Measurements from ENCODE around the gene DSC1.
A peak's percentile ranks its signal among the peaks of the same experiment; 100 is the strongest.

- TF ChIP-seq EZH2 (IDR thresholded peaks at IDR 0.05; ENCODE audit: borderline replicate concordance, low read length): no peak
- peak; percentile 18 to 44 for TF ChIP-seq CTCF (conservative IDR thresholded peaks at IDR 0.05 in 1 of 2, IDR thresholded peaks at IDR 0.05 in 1 of 2; ENCODE audit: extremely low read depth in 1 of 2, insufficient read depth in 1 of 2, low read depth in 1 of 2, low read length in 2 of 2)
These were observed 44.2 kb upstream of the DSC1 start for GRCh38 chr18:31206787-31207381.
